Measurements from ENCODE around the gene P3H1. TPM values are rescaled to one million over a fixed set of nuclear protein-coding genes. Genes with fewer than 3 reads are reported as not detected.

The P3H1 gene
- total RNA-seq, 1 experiment from 2014 or later = 27.9 TPM

DNA sequence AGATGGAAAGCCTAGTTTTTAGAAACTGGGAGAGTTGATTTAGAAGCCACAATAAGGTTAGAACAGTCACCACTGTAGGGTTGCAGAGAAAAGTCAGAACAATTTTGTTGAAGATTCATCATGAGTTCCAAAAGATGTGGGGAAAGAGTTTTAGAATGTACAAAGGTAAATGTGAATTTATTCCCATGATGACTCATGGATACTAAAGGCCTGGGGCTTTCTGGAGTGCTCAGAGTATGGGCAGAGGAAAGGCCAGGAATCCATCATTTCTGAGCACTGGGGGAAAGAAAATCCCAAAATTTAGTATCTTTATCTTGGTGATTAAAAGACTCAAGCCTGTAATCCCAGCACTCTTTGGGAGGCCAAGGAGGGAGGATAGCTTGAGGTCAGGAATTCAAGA lies 66.8 kb downstream of the P3H1 start:
- no peak for DNase-seq
- TF ChIP-seq, protein P1, sequence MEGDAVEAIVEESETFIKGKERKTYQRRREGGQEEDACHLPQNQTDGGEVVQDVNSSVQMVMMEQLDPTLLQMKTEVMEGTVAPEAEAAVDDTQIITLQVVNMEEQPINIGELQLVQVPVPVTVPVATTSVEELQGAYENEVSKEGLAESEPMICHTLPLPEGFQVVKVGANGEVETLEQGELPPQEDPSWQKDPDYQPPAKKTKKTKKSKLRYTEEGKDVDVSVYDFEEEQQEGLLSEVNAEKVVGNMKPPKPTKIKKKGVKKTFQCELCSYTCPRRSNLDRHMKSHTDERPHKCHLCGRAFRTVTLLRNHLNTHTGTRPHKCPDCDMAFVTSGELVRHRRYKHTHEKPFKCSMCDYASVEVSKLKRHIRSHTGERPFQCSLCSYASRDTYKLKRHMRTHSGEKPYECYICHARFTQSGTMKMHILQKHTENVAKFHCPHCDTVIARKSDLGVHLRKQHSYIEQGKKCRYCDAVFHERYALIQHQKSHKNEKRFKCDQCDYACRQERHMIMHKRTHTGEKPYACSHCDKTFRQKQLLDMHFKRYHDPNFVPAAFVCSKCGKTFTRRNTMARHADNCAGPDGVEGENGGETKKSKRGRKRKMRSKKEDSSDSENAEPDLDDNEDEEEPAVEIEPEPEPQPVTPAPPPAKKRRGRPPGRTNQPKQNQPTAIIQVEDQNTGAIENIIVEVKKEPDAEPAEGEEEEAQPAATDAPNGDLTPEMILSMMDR (IDR thresholded peaks at IDR 0.05; ENCODE audit: unreplicated experiment) = no peak
- BruUV-seq (replicated peaks) = no TSS peak
- CTCF ChIA-PET = no interaction called here
- Mint-ChIP-seq H3K36me3 (ENCODE audit: insufficient read depth, unreplicated experiment) (peaks cover 97% of the 10 kb centered on the region), H3K4me1 (ENCODE audit: low read depth, unreplicated experiment) (peaks cover 22% of the 10 kb centered on the region), H3K27me3 (ENCODE audit: unreplicated experiment) (no peaks in the 10 kb centered on the region), H3K4me3 (ENCODE audit: low read depth, unreplicated experiment) (no peak overlapping the region), H3K9me3 (ENCODE audit: low read depth, unreplicated experiment) (no peaks in the 10 kb centered on the region), H3K27ac (ENCODE audit: unreplicated experiment) (peak overlapping the region; percentile 37)
- intact Hi-C loops (cut with micrococcal nuclease; ENCODE audit: unreplicated experiment) = no loop called here

DNA sequence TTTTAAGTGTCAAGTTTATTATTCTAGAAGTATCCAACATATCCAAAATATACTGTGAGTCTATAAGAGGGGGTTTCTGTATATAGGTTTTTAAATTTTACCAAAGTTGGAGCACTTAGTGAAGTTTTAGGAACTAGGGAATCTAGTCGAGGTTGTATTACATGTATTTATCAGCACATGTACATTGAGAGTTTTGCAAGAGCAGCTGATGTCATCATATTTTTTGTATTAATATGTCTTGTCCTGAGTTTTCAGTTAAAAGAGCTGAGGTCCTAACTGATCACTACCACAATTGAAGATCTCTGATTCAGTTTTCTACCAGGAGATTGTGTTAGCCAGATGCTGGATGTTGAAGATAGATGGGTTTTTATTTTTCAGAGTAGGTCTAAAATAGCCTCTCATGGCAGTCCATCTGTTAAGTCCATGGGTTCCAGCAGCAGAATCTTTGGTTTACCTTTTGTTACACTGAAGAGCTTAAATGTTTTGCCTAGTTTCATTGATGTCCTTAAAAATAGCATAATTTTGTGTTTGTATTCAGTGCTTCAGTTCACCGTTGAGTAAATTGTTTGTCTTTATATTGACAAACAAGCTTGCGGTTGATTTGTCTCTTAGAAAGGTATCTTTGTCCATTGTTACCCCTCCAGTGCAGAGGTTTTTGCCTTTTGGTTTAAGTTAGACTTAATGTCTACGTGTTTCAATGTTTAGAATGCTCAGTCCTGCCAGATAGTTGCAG lies 68.6 kb downstream of the P3H1 start:
- H3K9me3 Mint-ChIP-seq (ENCODE audit: low read depth, unreplicated experiment) = no peaks in the 10 kb centered on the region
- TF ChIP-seq, protein P1 (IDR thresholded peaks at IDR 0.05; ENCODE audit: unreplicated experiment) = no peak
- no peaks in the 10 kb centered on the region for H3K27me3 Mint-ChIP-seq (ENCODE audit: unreplicated experiment)
- DNase-seq = no peak
- CTCF ChIA-PET = no interaction called here
- intact Hi-C loops (cut with micrococcal nuclease; ENCODE audit: unreplicated experiment) = no loop called here
- peaks cover 31% of the 10 kb centered on the region for H3K4me1 Mint-ChIP-seq (ENCODE audit: low read depth, unreplicated experiment)
- H3K4me3 Mint-ChIP-seq (ENCODE audit: low read depth, unreplicated experiment) = no peak overlapping the region
- H3K36me3 Mint-ChIP-seq (ENCODE audit: insufficient read depth, unreplicated experiment) = peaks cover 93% of the 10 kb centered on the region
- BruUV-seq (replicated peaks) = no TSS peak
- H3K27ac Mint-ChIP-seq (ENCODE audit: unreplicated experiment) = peak overlapping the region; percentile 37

Other genes with a start within 250 kb of the P3H1 start
- 58.6 and 68.3 TPM in 2 replicates for gene PPIH, start 108.6 kb downstream of the P3H1 start, total RNA-seq (2022)
- 808 and 937 TPM in 2 replicates for gene YBX1, start 84.6 kb downstream of the P3H1 start, total RNA-seq (2022)
- gene CLDN19, start 26.8 kb downstream of the P3H1 start, total RNA-seq (2022) = not detected in 2 replicates
- 7.7 and 9.4 TPM in 2 replicates for gene C1orf50, start 221 bp upstream of the P3H1 start, total RNA-seq (2022)
- 0.94 and 1.7 TPM in 2 replicates for gene TMEM269, start 18.0 kb upstream of the P3H1 start, total RNA-seq (2022)
- 8.0 and 9.3 TPM in 2 replicates for gene ERMAP, start 50.1 kb upstream of the P3H1 start, total RNA-seq (2022)
- gene SVBP, start 50.4 kb upstream of the P3H1 start, total RNA-seq (2022) = 10.1 and 10.8 TPM in 2 replicates
- 11.8 and 12.0 TPM in 2 replicates for gene ZNF691, start 79.6 kb upstream of the P3H1 start, total RNA-seq (2022)
- 163 and 183 TPM in 2 replicates for gene SLC2A1, start 191.8 kb upstream of the P3H1 start, total RNA-seq (2022)

Data from Calu3 (cell line).